Endothelial cell (in vitro differentiated cells): ENCODE results near the gene CACHD1. TPM values are rescaled to one million over a fixed set of nuclear protein-coding genes. Genes with fewer than 3 reads are reported as not detected.

Source experiments
- DNase-seq: peaks from one replicate; pipeline ENCODE4 v3.0.0; 2021; ENCODE audit warnings: low spot score
- H3K27ac Mint-ChIP-seq: one replicate; pipeline ENCODE4 v1.8.0; 2021; ENCODE audit warnings: mixed read lengths, inconsistent platforms; ENCODE audit not compliant: unreplicated experiment
- H3K27me3 Mint-ChIP-seq: one replicate; pipeline ENCODE4 v1.8.0; 2021; ENCODE audit warnings: mild to moderate bottlenecking, moderate library complexity, mixed read lengths, inconsistent platforms; ENCODE audit not compliant: unreplicated experiment
- H3K36me3 Mint-ChIP-seq: one replicate; pipeline ENCODE4 v1.8.0; 2021; ENCODE audit warnings: mild to moderate bottlenecking, low read depth, mixed read lengths, inconsistent platforms; ENCODE audit not compliant: unreplicated experiment
- H3K4me1 Mint-ChIP-seq: one replicate; pipeline ENCODE4 v1.8.0; 2021; ENCODE audit warnings: mild to moderate bottlenecking, mixed read lengths, inconsistent platforms; ENCODE audit not compliant: unreplicated experiment
- H3K4me3 Mint-ChIP-seq: one replicate; pipeline ENCODE4 v1.8.0; 2021; ENCODE audit warnings: mild to moderate bottlenecking, mixed read lengths, inconsistent platforms; ENCODE audit not compliant: unreplicated experiment
- H3K9me3 Mint-ChIP-seq: one replicate; pipeline ENCODE4 v1.8.0; 2021; ENCODE audit warnings: mixed read lengths, inconsistent platforms; ENCODE audit not compliant: unreplicated experiment
- total RNA-seq: library from RNA; stranded (reverse); fragmentation: NEBNext Ultra II Directional; extraction: Animal tissue kit (Norgen Biotek cat#: 25700); gene quantifications from one replicate; pipeline ENCODE4 v1.2.1, GENCODE V29; 2021; ENCODE audit not compliant: unreplicated experiment
- TF ChIP-seq, protein P1 (sequence below): fragments of 200-600 bp; sonication (generic); IDR thresholded peaks from one replicate; pipeline ENCODE4 v1.5.0; 2021; ENCODE audit warnings: antibody characterized with exemption; ENCODE audit not compliant: unreplicated experiment

Gene CACHD1
- total RNA-seq, 1 donor from 2014 or later, result 48.6 TPM

DNA sequence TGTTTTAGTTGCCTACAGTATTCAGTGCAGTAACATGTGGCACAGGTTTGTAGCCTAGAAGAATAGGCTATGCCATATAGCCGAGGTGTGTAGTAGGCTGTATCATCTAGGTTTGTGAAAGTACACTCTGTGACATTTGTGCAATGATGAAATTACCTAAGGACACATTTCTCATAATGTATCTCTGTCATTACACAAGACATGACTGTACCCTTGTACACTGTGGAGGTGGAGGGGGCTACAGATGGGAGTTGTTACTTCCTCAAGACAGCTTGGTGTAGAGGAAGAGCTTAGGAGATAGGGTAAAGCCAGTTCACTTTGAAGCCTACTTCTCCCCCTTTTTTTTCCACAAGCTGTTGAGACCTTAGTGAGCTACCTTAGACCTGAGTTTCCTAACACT, 215.3 kb downstream of the CACHD1 start:
- Mint-ChIP-seq H3K27ac (no peak overlapping the region), H3K27me3 (peaks cover 5% of the 10 kb centered on the region), H3K9me3 (no peaks in the 10 kb centered on the region), H3K36me3 (peaks cover 31% of the 10 kb centered on the region), H3K4me3 (no peak overlapping the region), H3K4me1 (peaks cover 16% of the 10 kb centered on the region)
- TF ChIP-seq, protein P1, sequence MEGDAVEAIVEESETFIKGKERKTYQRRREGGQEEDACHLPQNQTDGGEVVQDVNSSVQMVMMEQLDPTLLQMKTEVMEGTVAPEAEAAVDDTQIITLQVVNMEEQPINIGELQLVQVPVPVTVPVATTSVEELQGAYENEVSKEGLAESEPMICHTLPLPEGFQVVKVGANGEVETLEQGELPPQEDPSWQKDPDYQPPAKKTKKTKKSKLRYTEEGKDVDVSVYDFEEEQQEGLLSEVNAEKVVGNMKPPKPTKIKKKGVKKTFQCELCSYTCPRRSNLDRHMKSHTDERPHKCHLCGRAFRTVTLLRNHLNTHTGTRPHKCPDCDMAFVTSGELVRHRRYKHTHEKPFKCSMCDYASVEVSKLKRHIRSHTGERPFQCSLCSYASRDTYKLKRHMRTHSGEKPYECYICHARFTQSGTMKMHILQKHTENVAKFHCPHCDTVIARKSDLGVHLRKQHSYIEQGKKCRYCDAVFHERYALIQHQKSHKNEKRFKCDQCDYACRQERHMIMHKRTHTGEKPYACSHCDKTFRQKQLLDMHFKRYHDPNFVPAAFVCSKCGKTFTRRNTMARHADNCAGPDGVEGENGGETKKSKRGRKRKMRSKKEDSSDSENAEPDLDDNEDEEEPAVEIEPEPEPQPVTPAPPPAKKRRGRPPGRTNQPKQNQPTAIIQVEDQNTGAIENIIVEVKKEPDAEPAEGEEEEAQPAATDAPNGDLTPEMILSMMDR, result no peak
- no peak for DNase-seq

DNA sequence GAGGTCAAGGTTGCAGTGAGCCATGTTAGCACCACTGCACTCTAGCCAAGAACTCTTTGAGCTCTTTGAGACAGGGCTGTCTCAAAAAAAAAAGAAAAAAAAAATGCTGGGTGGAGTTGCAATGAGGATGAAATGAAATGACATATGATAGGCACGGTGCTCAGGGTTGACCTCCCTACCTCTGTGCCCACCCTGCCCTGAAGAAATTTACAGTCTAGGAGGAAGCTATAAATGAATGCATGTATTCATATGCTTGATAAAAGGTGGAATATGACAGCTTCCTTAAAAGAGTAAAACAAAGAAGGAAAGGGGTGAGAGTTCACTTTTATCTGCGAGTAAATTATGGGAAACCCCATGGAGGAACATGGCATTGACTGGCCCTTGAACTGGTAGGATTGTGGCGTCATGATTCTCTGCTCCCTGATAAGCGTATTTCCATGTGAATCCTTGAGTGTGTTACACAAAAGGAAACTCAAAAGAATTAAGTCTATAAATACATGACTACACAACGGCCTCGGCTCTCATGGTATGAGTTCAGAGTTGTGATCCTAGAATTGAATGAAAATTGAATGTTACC, 215.9 kb downstream of the CACHD1 start:
- TF ChIP-seq, protein P1, result no peak
- DNase-seq, result no peak
- Mint-ChIP-seq H3K9me3 (no peaks in the 10 kb centered on the region), H3K36me3 (peaks cover 31% of the 10 kb centered on the region), H3K27me3 (peaks cover 5% of the 10 kb centered on the region), H3K4me3 (no peak overlapping the region), H3K27ac (no peak overlapping the region), H3K4me1 (peaks cover 16% of the 10 kb centered on the region)

DNA sequence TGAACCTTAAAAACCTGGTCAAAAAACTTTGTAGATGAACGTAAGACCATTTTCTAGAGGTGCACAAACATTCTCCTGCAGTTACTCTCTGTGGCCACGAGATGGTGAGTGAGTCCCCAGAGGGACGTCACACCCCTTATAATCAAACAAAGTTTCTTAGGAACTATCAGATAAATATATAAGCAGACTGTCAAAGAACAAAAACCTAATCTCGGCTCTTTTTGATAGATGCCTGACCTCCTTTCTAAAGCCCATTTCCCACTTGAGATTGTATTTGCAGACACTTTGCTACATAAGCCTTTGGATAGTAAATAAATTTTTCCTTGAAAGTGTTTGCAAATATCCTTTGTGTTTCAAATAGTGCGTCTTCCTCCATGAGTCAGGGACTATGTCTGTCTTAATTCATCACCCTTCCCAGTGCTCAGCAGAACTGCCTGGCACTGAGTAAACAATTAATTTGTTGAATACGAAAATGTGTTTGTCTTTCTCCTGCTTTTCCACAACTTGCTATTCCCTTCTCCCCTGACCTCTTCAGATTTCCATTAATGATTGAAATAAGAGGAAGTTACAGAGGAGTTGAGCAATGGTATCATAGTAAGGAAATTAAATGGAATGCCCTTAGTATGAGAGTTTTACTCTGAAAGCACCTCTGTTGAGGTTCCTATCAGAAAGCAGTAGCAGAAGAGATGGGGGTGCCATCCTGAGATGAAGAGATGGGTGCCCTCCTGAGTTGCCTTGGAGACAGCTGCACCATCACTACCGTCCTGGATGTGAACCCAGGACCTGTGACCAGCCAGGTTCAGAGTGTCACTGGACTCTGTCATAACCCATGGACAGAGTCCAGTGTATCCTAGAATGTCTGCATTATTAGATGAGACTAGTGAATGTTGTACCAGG, 217.1 kb downstream of the CACHD1 start:
- TF ChIP-seq, protein P1, result peak; percentile 75
- Mint-ChIP-seq H3K9me3 (no peaks in the 10 kb centered on the region), H3K4me3 (no peak overlapping the region), H3K27me3 (peaks cover 5% of the 10 kb centered on the region), H3K36me3 (peaks cover 33% of the 10 kb centered on the region), H3K27ac (peak overlapping the region; percentile 6), H3K4me1 (peaks cover 23% of the 10 kb centered on the region)
- DNase-seq, result peak; percentile 16

DNA sequence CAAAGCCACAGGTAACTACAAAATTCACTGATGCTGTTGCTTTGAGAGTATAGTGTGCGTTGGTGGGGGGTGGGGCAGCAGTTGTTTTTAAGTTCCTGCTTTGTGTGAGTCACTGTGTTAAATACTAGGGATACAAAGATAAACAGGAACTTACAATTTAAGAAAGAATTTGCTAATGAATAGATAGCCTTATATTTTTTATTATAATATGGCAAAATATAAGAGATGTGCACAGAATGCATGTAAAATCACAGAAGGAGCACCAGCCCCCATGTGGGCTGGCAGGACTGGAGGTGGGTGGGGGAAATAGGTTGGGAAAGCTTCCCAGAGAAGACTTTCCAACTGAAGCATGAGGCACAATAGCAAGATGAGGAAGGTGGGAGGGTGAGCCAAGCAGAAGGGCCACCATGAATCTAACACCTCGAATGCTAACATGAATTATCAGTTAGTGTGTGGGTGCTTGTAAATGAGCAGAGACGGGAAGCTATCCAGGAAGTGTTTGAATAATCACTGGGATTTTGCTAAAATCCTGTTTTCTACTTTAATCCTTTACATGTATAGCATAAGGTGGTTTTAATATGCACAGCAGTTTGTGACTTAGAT, 217.9 kb downstream of the CACHD1 start:
- Mint-ChIP-seq H3K9me3 (no peaks in the 10 kb centered on the region), H3K27me3 (peaks cover 5% of the 10 kb centered on the region), H3K36me3 (peaks cover 30% of the 10 kb centered on the region), H3K4me1 (peaks cover 23% of the 10 kb centered on the region), H3K27ac (peak overlapping the region; percentile 44), H3K4me3 (no peak overlapping the region)
- TF ChIP-seq, protein P1, result no peak
- no peak for DNase-seq
